Hematopoietic multipotent progenitor cell treated with erythropoietin and hydrocortisone succinate and interleukin-3 and kit ligand, for 17 days (in vitro differentiated cells): Measurements from ENCODE around the gene GABRB3.

Source experiments
- DNase-seq: peaks from one replicate; pipeline ENCODE4 v3.0.0-alpha.2; 2015; ENCODE audit warnings: low spot score

The GABRB3 gene

GRCh38 chr15:26772154-26773066, at the start of gene GABRB3:
Gene GABRB3, minus strand, starts transcription at chr15:26773066.
- no peak for DNase-seq

- no peak for DNase-seq
These were observed 34.9 kb upstream of the GABRB3 start for GRCh38 chr15:26807517-26808427.

GRCh38 chr15:26806574-26806973, 33.7 kb upstream of the GABRB3 start:
- DNase-seq: no peak

- no peak for DNase-seq
These were observed 33.3 kb upstream of the GABRB3 start for GRCh38 chr15:26806151-26806550.

GRCh38 chr15:26805470-26805869, 32.6 kb upstream of the GABRB3 start:
- no peak for DNase-seq

- no peak for DNase-seq
These were observed 31.4 kb upstream of the GABRB3 start for GRCh38 chr15:26804063-26804804.

GRCh38 chr15:26790118-26790517, 17.3 kb upstream of the GABRB3 start:
- no peak for DNase-seq

- DNase-seq: no peak
These were observed 8.9 kb upstream of the GABRB3 start for GRCh38 chr15:26781816-26782215.

- no peak for DNase-seq
These were observed 1.1 kb upstream of the GABRB3 start for GRCh38 chr15:26773917-26774316.

- no peak for DNase-seq
These were observed 406 bp upstream of the GABRB3 start for GRCh38 chr15:26773067-26773877.

- no peak for DNase-seq
These were observed 1.2 kb downstream of the GABRB3 start for GRCh38 chr15:26771578-26772153.

GRCh38 chr15:26771168-26771567, 1.7 kb downstream of the GABRB3 start:
- DNase-seq: no peak

GRCh38 chr15:26767169-26767670, 5.6 kb downstream of the GABRB3 start:
- no peak for DNase-seq

- no peak for DNase-seq
These were observed 6.6 kb downstream of the GABRB3 start for GRCh38 chr15:26766262-26766661.

- no peak for DNase-seq
These were observed 12.9 kb downstream of the GABRB3 start for GRCh38 chr15:26759986-26760385.

GRCh38 chr15:26758079-26758478, 14.8 kb downstream of the GABRB3 start:
- no peak for DNase-seq

- DNase-seq: no peak
These were observed 15.7 kb downstream of the GABRB3 start for GRCh38 chr15:26757141-26757540.

- no peak for DNase-seq
These were observed 28.0 kb downstream of the GABRB3 start for GRCh38 chr15:26744894-26745293.

GRCh38 chr15:26739791-26740190, 33.1 kb downstream of the GABRB3 start:
- no peak for DNase-seq

- no peak for DNase-seq
These were observed 33.9 kb downstream of the GABRB3 start for GRCh38 chr15:26738996-26739395.
